SKM-1 treated with dmso at 0.1 percent for 144 hours (cell line): ENCODE data around the gene LZTR1.
"Not testable (repeated sequence)": the region's sequence is repeated elsewhere in the genome, so short reads cannot be mapped to it uniquely, and the experiment has no call there.

Experiments
- DNase-seq: peaks from one replicate; lab custom pipeline; 2025; ENCODE audit not compliant: unreplicated experiment; lab: John Stamatoyannopoulos, UW

Gene LZTR1

GRCh38 chr22:20965104-20965887 lies 16.8 kb upstream of the LZTR1 start:
- DNase-seq = no peak

GRCh38 chr22:20965888-20966855 lies 15.9 kb upstream of the LZTR1 start:
- DNase-seq = no peak

GRCh38 chr22:20966883-20967696 lies 15.0 kb upstream of the LZTR1 start, which contains the start of gene AIFM3:
TSS of gene AIFM3 (plus strand) at chr22:20967255. CDS start at chr22:20967945, 690 bp downstream.
- no peak for DNase-seq

- no peak for DNase-seq
Observed at GRCh38 chr22:20967697-20968211, 14.3 kb upstream of the LZTR1 start.

- DNase-seq = peak; percentile 80
Observed at GRCh38 chr22:20968281-20968977, 13.7 kb upstream of the LZTR1 start.

- no peak for DNase-seq
Observed at GRCh38 chr22:20970939-20971657, 11.0 kb upstream of the LZTR1 start.

GRCh38 chr22:20972014-20972694 lies 9.9 kb upstream of the LZTR1 start:
- DNase-seq = not testable (repeated sequence)

- no peak for DNase-seq
Observed at GRCh38 chr22:20972933-20973577, 9.0 kb upstream of the LZTR1 start.

GRCh38 chr22:20973634-20974286 lies 8.3 kb upstream of the LZTR1 start:
- no peak for DNase-seq

- DNase-seq = no peak
Observed at GRCh38 chr22:20974336-20974955, 7.7 kb upstream of the LZTR1 start.

GRCh38 chr22:20975541-20976290 lies 6.4 kb upstream of the LZTR1 start:
- DNase-seq = no peak

- DNase-seq = no peak
Observed at GRCh38 chr22:20976291-20976877, 5.7 kb upstream of the LZTR1 start.

- DNase-seq = no peak
Observed at GRCh38 chr22:20977019-20977418, 5.1 kb upstream of the LZTR1 start.

- DNase-seq = no peak
Observed at GRCh38 chr22:20977516-20978170, 4.5 kb upstream of the LZTR1 start.

GRCh38 chr22:20978419-20978818 lies 3.7 kb upstream of the LZTR1 start:
- no peak for DNase-seq
